HL-60/S4 (cell line): ENCODE results near the gene C5orf47.

Experiments used
- in situ Hi-C: fragments of 300-500 bp; cut with MboI; formaldehyde crosslinking; loops from 2 replicates; pipeline ENCODE4 v1.14.3; 2022; ENCODE audit warnings: low sequenced_read_pairs

Gene C5orf47

DNA sequence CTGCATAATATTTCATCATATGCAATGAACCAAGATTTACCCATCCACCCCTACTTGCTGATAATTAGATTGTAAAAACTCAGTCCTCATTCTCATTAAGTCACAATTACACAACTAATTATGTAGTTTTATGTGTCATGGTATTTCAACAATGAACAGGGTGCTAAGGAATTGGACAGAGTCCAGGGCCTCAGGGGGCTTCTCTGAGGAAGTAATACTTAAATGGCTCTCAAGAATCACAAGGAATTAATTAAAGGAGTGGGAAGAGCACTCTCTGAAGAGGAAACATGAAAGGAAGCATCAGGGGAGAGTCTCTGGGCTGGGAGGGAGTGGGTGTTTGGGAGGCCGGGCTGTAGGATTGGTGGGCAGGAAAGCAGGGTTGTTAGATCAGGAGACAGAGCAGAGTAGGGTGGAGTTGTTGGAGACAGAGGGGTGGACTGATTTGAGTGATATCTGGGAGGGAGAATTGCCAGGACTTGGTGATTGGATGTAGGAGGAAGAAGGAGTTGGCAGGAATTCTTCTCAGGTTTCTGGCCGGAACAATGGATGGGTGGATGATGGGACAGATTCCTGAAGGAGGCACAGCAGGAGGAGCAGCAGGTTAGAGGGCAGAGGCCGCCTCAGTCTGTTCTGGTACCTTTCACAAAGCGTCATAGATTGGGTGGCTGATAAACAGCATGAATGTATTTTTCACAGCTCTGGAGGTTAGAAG is 33.6 kb downstream of the C5orf47 start:
- in situ Hi-C loops = no loop called here

GRCh38 chr5:174030286-174030685 is 41.3 kb downstream of the C5orf47 start:
- in situ Hi-C loops = loop anchor here (25.0 kb wide), 1 partner anchor 282 kb away; no protein-coding TSS in a partner anchor

GRCh38 chr5:174044466-174045254 is 55.7 kb downstream of the C5orf47 start:
- in situ Hi-C loops = loop anchor here (25.0 kb wide), 1 partner anchor 268 kb away; no protein-coding TSS in a partner anchor

DNA sequence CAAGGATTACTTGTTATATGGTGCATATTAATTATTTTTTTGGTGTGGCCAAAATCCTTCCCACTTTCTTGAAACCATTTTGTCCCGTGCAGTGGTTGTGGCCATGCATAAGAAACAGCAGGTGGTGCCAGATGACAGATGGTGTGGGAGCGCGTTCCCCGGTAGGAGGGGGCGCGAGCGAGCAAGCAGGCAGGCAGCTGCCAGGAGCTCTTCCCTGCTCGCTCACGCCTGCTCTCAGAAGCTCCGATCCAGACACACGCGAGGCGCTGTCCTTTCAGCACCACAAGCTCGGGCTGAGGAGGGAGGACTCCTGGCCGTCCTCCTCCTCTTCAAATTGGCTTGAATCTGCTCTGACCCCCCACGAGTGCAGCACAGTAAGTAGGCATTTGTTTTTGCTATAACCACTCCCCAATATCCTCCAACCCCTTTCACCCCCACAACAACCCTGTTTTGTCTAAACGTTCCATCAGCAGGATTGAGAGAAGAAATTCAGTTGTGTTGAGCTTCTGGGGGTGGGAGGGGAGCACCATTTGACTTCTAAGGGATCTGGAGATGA is 56.6 kb downstream of the C5orf47 start, which contains the start of gene NSG2:
Gene NSG2, plus strand, starts transcription at position 237 of the 556 bp plus-strand sequence. CDS start 1,050 bp downstream, outside the sequence.
- in situ Hi-C loops = loop anchor here (25.0 kb wide), 1 partner anchor 267 kb away; no protein-coding TSS in a partner anchor

DNA sequence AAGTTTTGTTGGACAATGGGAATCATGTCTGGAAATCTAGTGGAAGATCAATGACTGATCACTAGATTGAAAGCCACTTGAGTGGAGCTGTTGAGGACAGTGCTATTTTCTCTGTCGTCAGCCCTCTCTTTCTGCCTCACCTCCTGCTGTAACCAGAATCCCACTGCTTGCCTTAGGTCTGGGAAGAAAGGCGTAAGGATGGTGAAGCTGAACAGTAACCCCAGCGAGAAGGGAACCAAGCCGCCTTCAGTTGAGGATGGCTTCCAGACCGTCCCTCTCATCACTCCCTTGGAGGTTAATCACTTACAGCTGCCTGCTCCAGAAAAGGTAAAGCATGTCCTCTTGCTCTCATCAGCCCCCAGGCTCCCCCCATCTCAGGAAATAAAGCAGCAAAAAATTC is 57.6 kb downstream of the C5orf47 start:
- in situ Hi-C loops = loop anchor here (25.0 kb wide), 1 partner anchor 266 kb away; no protein-coding TSS in a partner anchor

DNA sequence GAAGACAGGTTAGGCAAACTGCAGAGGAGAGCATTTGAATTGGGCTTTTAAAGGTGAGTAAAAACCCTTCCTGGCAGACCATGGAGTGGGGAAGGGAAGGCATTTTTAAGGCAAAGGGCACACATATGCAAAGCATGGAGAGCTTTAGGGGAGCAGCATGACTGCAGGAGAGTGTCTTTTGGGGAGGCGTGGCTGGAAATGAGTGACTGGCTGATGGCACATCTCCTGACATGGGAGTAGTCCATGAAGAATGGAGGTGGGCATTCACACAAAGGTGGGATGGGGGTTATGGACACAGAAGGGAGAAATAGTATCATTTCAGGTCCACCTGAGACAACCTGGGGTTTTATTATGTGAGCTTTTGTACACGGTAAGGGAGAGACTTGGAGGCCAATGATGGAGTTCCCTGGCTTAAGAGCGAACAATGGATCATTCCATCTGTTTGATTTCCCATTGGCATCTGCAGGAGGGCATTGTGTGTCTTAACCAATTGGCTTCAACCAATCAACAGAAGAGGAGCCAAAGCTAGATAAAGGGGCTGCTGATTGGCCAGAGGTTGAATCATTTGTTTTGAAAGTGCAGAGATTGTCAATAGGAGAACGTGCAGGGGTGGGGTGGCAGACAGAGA is 58.6 kb downstream of the C5orf47 start:
- in situ Hi-C loops = loop anchor here (25.0 kb wide), 1 partner anchor 265 kb away; no protein-coding TSS in a partner anchor

GRCh38 chr5:174052636-174053035 is 63.7 kb downstream of the C5orf47 start:
- in situ Hi-C loops = no loop called here

- in situ Hi-C loops = no loop called here
These were observed 64.9 kb downstream of the C5orf47 start for GRCh38 chr5:174053905-174054304.
